ENCODE results near the gene GPRC5C. TPM values are rescaled to one million over a fixed set of nuclear protein-coding genes. Genes with fewer than 3 reads are reported as not detected.

GPRC5C gene
- total RNA-seq, 1 donor from 2014 or later: 24.7 TPM

DNA sequence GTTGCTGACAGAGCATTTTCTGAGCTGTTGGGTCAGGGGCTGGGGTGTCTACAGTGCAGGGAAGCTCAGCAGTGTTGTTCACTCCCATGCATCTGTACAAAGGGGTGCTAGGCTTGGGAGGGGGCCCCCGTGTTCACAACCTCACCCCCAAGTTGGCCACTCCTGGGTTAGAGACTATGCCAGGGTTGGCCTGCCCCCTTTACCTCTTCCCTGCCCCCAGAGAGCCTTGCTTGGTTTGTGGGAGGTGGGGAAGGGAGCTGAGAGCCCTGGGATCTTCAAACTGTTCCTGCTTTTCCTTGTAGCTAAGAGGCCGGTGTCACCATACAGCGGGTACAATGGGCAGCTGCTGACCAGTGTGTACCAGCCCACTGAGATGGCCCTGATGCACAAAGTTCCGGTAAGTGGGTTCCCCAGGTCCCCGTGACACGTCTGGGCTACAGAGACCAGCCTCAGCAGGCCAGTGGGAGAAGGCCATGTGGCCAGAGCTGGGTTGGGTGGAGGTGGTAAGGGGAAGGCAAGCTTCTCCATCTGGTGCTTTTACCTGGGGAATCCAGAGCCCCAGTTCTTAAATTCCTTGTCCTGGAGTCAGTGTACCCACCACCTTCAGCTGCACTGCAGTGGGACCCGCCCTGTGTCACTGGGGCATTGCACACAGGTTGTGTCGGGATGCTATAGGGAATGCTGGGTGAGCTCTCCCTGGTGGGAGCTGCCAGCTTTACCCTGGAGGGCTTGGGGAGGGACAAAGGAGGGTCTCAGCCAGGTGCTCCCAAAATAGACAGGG, 11.8 kb downstream of the GPRC5C start:
- no peaks in the 10 kb centered on the region for H3K9me3 Mint-ChIP-seq (ENCODE audit: unreplicated experiment)
- H3K4me1 Mint-ChIP-seq (ENCODE audit: unreplicated experiment): peaks cover 13% of the 10 kb centered on the region
- TF ChIP-seq CTCF (IDR thresholded peaks at IDR 0.05; ENCODE audit: unreplicated experiment): no peak
- DNase-seq (ENCODE audit: low spot score): no peak
- H3K27me3 Mint-ChIP-seq (ENCODE audit: unreplicated experiment): peaks cover 2% of the 10 kb centered on the region
- no peak overlapping the region for H3K27ac Mint-ChIP-seq (ENCODE audit: unreplicated experiment)
- peaks cover 5% of the 10 kb centered on the region for H3K36me3 Mint-ChIP-seq (ENCODE audit: low read depth, unreplicated experiment)
- no peak overlapping the region for H3K4me3 Mint-ChIP-seq (ENCODE audit: unreplicated experiment)

DNA sequence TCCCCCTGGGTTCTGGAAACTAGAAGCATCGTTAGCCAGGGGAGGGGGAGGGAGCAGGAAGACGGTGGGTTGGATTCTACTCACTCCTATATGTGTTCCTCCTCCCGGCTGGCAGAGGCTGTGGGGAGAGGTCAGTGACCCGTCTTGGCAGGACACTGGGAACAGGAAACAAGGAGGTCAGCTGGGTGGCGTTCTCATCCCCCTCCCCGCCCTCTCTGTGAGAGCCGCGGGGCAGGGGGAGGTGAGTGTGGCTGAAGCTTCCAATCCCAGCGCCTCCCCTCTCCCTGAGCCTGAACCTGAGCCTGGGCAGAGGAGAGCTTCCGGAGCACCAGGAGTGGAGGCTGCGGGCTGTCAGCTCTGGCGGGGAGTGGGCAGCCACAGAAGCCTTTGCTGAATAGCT, 12.5 kb downstream of the GPRC5C start:
- H3K27ac Mint-ChIP-seq (ENCODE audit: unreplicated experiment): no peak overlapping the region
- no peaks in the 10 kb centered on the region for H3K9me3 Mint-ChIP-seq (ENCODE audit: unreplicated experiment)
- H3K4me1 Mint-ChIP-seq (ENCODE audit: unreplicated experiment): peaks cover 13% of the 10 kb centered on the region
- H3K4me3 Mint-ChIP-seq (ENCODE audit: unreplicated experiment): peak overlapping the region; percentile 34
- no peak for DNase-seq (ENCODE audit: low spot score)
- no peak for TF ChIP-seq CTCF (IDR thresholded peaks at IDR 0.05; ENCODE audit: unreplicated experiment)
- peaks cover 5% of the 10 kb centered on the region for H3K36me3 Mint-ChIP-seq (ENCODE audit: low read depth, unreplicated experiment)
- H3K27me3 Mint-ChIP-seq (ENCODE audit: unreplicated experiment): peaks cover 2% of the 10 kb centered on the region

DNA sequence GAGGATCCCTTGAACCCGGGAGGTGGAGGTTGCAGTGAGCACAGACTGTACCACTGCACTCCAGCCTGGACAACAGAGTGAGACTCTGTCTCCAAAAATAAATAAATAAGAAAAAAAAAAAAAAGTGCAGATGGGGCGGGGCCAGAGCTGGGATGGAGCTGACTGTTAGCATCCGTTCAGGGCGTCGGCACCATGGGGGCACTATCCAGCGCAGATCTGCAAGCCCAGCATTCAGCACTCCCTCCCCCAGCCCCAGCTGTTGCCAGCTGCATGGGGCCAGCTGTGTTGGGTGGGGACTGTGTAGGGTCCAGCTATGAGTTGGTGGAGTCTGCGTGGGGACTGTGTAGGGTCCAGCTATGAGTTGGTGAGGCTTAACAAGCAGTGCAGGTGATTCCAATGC, 13.3 kb downstream of the GPRC5C start:
- peaks cover 6% of the 10 kb centered on the region for H3K36me3 Mint-ChIP-seq (ENCODE audit: low read depth, unreplicated experiment)
- H3K4me1 Mint-ChIP-seq (ENCODE audit: unreplicated experiment): peaks cover 13% of the 10 kb centered on the region
- H3K27me3 Mint-ChIP-seq (ENCODE audit: unreplicated experiment): peaks cover 2% of the 10 kb centered on the region
- TF ChIP-seq CTCF (IDR thresholded peaks at IDR 0.05; ENCODE audit: unreplicated experiment): no peak
- DNase-seq (ENCODE audit: low spot score): no peak
- H3K9me3 Mint-ChIP-seq (ENCODE audit: unreplicated experiment): no peaks in the 10 kb centered on the region
- no peak overlapping the region for H3K27ac Mint-ChIP-seq (ENCODE audit: unreplicated experiment)
- no peak overlapping the region for H3K4me3 Mint-ChIP-seq (ENCODE audit: unreplicated experiment)

- Mint-ChIP-seq H3K27me3 (ENCODE audit: unreplicated experiment) (peaks cover 6% of the 10 kb centered on the region), H3K27ac (ENCODE audit: unreplicated experiment) (no peak overlapping the region), H3K4me1 (ENCODE audit: unreplicated experiment) (peaks cover 13% of the 10 kb centered on the region), H3K36me3 (ENCODE audit: low read depth, unreplicated experiment) (peaks cover 8% of the 10 kb centered on the region), H3K4me3 (ENCODE audit: unreplicated experiment) (no peak overlapping the region), H3K9me3 (ENCODE audit: unreplicated experiment) (no peaks in the 10 kb centered on the region)
- no peak for DNase-seq (ENCODE audit: low spot score)
- no peak for TF ChIP-seq CTCF (IDR thresholded peaks at IDR 0.05; ENCODE audit: unreplicated experiment)
Observed at GRCh38 chr17:74446551-74447500, 14.9 kb downstream of the GPRC5C start.

Data from endothelial cell (in vitro differentiated cells).